ENCODE data around the gene NT5DC4.

- no peak for TF ChIP-seq POLR2AphosphoS5 (IDR thresholded peaks at IDR 0.05; ENCODE audit: low read depth)
- TF ChIP-seq CTCF (IDR thresholded peaks at IDR 0.05; ENCODE audit: insufficient read depth, low read length) = no peak
- TF ChIP-seq, protein P1, sequence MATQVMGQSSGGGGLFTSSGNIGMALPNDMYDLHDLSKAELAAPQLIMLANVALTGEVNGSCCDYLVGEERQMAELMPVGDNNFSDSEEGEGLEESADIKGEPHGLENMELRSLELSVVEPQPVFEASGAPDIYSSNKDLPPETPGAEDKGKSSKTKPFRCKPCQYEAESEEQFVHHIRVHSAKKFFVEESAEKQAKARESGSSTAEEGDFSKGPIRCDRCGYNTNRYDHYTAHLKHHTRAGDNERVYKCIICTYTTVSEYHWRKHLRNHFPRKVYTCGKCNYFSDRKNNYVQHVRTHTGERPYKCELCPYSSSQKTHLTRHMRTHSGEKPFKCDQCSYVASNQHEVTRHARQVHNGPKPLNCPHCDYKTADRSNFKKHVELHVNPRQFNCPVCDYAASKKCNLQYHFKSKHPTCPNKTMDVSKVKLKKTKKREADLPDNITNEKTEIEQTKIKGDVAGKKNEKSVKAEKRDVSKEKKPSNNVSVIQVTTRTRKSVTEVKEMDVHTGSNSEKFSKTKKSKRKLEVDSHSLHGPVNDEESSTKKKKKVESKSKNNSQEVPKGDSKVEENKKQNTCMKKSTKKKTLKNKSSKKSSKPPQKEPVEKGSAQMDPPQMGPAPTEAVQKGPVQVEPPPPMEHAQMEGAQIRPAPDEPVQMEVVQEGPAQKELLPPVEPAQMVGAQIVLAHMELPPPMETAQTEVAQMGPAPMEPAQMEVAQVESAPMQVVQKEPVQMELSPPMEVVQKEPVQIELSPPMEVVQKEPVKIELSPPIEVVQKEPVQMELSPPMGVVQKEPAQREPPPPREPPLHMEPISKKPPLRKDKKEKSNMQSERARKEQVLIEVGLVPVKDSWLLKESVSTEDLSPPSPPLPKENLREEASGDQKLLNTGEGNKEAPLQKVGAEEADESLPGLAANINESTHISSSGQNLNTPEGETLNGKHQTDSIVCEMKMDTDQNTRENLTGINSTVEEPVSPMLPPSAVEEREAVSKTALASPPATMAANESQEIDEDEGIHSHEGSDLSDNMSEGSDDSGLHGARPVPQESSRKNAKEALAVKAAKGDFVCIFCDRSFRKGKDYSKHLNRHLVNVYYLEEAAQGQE (IDR thresholded peaks at IDR 0.05; ENCODE audit: insufficient replicate concordance, low read depth) = no peak
- no peak for TF ChIP-seq GABPA (IDR thresholded peaks at IDR 0.05; ENCODE audit: low read depth)
Measured at GRCh38 chr2:112782234-112782799, 61.5 kb downstream of the NT5DC4 start.

Data from HL-60 (cell line).